ENCODE results near the gene SMIM24.
"Not testable (repeated sequence)": the region's sequence is repeated elsewhere in the genome, so short reads cannot be mapped to it uniquely, and the experiment has no call there.

Gene SMIM24

DNA sequence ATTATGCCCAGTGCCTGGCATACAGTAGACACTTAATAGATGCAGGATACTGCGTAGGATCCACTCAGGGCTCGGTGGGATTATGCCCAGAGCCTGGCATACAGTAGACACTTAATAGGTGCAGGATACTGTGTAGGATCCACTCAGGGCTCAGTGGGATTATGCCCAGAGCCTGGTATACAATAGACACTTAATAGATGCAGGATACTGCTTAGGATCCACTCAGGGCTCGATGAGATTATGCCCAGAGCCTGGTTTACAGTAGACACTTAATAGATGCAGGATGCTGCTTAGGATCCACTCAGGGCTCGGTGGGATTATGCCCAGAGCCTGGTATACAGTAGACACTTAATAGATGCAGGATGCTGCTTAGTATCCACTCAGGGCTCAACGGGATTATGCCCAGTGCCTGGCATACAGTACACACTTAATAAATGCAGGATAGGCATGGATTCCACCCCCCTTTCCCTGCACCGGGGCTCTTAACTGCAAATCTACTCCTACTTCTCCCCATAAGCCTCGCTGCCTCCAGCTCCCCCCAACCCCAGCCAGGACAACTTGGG is 24.9 kb downstream of the SMIM24 start:
- TF ChIP-seq, protein P1, sequence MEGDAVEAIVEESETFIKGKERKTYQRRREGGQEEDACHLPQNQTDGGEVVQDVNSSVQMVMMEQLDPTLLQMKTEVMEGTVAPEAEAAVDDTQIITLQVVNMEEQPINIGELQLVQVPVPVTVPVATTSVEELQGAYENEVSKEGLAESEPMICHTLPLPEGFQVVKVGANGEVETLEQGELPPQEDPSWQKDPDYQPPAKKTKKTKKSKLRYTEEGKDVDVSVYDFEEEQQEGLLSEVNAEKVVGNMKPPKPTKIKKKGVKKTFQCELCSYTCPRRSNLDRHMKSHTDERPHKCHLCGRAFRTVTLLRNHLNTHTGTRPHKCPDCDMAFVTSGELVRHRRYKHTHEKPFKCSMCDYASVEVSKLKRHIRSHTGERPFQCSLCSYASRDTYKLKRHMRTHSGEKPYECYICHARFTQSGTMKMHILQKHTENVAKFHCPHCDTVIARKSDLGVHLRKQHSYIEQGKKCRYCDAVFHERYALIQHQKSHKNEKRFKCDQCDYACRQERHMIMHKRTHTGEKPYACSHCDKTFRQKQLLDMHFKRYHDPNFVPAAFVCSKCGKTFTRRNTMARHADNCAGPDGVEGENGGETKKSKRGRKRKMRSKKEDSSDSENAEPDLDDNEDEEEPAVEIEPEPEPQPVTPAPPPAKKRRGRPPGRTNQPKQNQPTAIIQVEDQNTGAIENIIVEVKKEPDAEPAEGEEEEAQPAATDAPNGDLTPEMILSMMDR (IDR thresholded peaks at IDR 0.05; ENCODE audit: low read depth, low read length) = no peak

DNA sequence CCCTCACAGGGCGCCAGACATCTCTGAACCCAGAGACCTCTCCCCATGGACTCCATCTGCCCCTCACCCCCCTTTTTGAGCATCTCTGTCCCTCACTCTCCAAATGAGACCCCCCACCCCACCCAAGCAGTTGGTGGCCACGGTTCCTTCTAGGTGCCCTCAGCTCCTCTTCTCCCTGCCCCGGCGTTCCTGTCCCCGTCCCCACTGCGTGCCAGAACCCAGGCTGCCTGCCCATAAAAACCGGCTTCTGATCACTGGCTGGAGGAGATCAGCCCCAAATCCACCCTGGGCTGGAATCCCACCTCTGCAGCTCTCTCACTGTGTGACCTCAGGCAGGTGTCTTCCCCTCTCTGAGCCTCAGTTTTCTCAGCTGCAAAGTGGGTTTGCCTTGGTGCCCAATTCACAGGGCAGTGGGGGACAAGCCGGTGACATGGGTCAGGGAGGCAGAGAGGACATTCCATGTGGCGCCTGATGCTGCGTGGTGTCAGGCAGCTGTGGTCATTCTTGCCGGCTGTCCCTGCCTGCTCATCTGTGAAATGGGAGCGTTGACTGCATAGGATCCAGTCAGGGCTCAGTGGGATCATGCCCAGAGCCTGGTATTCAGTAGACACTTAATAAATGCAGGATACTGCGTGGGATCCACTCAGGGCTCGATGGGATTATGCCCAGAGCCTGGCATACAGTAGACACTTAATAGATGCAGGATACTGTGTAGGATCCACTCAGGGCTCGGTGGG is 25.5 kb downstream of the SMIM24 start:
- TF ChIP-seq, protein P1 (IDR thresholded peaks at IDR 0.05; ENCODE audit: low read depth, low read length) = no peak
- no peak overlapping the region for H3K4me3 ChIP-seq (ENCODE audit: low read depth, low read length)

More for the DNA sequence above, 24.9 kb downstream of the SMIM24 start:
- no peak overlapping the region for H3K4me3 ChIP-seq (ENCODE audit: low read depth, low read length)

DNA sequence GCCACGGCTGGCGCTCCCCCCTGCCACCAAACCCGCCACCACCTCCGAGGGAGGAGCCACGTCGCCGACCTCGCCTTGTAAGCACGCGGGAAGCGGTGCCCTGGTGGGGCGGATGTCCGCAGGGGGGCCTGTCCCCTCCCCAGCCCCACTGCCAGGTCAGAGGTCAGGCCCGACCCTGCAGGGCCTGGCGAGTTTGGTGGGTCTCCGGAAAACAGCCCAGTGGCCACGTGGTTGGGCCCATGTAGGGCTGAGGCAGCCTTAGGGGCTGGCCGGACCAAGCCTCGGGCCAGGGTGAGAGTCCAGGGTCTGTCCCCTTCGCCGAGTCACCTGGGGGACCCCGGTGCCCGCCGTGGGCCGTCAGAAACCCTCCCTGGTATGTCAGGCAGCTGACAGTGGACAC is 26.5 kb downstream of the SMIM24 start:
- no peak overlapping the region for H3K4me3 ChIP-seq (ENCODE audit: low read depth, low read length)
- TF ChIP-seq, protein P1 (IDR thresholded peaks at IDR 0.05; ENCODE audit: low read depth, low read length) = no peak

DNA sequence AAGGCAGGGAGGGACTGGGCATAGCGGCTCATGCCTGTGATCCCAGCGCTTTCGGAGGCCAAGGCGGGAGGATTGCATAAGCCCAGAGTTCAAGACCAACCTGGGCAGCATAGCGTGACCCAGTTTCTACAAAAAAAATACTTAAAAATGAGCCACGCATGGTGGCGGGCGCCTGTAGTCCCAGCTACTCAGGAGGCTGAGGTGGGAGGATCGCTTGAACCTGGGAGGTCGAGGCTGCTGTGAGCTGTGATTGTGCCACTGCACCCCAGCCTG is 27.4 kb downstream of the SMIM24 start:
- H3K4me3 ChIP-seq (ENCODE audit: low read depth, low read length) = not testable (repeated sequence)

DNA sequence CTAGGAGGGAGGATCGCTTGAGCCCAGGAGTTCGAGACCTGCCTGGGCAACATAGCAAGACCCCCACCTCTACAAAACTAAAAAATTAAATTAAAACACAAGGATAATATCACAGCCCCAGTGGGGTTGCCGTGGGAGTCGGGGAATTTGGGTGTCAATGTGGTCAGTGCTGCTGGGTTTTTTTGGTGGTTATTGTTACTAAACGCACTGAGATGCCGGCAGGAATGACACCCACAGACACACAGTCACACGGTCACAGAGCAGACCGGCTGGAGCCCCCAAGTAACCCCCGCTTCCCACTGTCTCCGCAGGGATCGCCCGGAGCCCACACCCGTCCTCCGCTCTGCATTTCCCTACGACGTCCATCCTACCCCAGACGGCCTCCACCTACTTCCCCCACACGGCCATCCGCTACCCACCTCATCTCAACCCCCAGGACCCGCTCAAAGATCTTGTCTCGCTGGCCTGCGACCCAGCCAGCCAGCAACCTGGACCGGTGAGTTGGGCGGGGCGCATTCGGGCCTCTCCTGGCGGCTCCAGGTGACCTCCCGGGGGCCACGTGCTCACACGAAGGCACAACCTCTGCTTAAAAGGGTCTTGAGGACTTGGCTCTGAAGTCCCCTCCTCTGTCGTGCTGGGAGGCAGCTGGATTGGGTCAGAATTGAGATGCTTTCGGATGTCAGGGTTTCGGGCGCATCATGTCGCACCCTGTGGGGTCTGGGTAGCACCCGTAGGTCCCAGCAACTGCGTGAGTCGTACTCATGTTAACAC is 28.0 kb downstream of the SMIM24 start:
- no peak overlapping the region for H3K4me3 ChIP-seq (ENCODE audit: low read depth, low read length)
- TF ChIP-seq, protein P1 (IDR thresholded peaks at IDR 0.05; ENCODE audit: low read depth, low read length) = no peak

DNA sequence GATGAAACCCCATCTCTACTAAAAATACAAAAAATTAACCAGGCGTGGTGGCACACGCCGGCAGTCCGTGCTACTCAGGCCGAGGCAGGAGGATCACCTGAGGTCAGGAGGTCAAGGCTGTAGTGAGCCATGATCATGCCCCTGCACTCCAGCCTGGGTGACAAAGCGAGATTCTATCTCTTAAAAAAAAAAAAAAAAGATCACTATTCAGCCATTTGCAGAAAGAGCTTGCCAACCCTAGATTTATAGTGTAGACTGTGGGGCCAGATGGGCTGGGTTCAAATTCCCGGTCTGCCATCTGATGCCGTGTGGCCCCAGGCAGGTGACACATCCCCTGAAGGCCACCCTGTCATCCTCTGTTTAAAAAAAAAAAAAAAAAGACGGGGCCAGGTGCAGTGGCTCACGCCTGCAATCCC is 28.9 kb downstream of the SMIM24 start:
- TF ChIP-seq, protein P1 (IDR thresholded peaks at IDR 0.05; ENCODE audit: low read depth, low read length) = no peak
- H3K4me3 ChIP-seq (ENCODE audit: low read depth, low read length) = no peak overlapping the region

DNA sequence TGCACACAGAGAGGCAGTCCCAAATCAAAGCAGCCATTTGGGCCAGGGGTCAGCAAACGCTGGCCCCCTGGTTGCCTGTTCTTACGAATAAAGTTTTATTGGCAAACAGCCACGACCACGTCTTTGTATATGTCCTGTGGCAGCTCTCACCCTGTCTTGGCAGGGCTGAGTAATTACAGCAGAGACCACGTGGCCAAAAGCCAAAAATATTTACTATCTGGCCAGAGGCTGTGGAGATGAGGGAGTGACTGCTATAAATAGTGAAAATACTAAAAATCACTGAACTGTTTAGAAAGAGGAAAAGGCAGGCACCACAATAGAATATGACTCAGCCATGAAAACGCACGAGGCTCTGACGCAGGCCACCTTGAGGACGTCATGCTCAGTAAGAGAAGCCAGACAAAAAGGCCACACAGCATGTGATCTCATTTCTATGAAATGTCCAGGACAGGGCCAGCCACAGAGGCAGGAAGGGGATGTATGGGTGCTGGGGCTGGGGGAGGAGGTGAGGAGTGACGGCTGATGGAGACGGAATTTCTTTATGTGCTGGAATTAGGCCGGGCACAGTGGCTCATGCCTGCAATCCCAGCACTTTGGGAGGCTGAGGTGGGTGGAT is 29.4 kb downstream of the SMIM24 start:
- TF ChIP-seq, protein P1 (IDR thresholded peaks at IDR 0.05; ENCODE audit: low read depth, low read length) = no peak
- H3K4me3 ChIP-seq (ENCODE audit: low read depth, low read length) = no peak overlapping the region

All from WI38 (cell line).